ENCODE data around the gene TEX2.
A peak's percentile ranks its signal among the peaks of the same experiment; 100 is the strongest.

TEX2 gene

DNA sequence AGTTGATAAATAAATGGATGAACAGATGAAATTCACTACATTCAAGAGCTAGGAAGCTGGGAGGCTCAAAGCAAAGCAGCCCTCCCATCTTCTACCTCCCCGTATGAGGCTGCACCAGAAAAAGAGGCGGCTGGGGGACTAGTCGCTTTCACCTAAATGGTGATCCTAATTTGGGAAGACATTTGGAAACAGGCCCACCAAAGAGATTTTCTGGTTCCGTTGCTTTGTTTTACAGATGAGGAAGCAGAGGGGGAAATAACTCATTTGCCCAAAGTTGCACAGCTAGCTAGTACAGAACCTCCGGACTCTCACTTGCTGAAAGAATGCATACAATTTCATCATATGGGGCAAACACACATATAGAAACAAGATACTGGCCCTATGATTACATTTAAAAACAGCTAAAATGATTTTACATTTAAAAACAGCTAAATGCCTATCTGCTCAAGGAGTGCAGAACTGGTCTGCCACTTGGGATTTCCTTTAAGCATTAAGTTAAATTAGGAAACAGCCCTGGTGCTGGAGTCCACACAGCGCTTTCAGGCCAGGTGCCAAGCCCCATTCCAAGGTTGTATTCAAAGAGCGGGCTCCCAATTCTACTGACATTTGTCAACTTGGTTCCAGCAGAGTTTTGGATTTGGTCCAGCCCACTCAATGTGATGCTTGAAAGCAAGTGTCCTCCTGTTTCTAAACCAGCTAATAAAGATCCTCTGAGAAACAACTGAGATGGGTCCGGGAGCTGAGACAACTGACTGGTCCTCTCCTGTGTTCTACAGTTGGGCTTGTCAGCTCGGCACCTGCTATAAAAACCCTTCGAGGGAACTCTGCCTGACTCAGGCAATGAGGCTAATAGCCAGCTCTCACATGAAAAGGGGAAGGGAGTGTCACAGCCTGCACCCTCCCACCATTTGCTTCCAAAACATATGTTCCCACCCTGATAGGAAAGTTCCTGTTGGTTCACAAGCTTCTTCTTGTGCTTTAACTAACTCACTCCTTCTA lies 144.8 kb downstream of the TEX2 start:
- DNase-seq (ENCODE audit: low spot score): no peak

DNA sequence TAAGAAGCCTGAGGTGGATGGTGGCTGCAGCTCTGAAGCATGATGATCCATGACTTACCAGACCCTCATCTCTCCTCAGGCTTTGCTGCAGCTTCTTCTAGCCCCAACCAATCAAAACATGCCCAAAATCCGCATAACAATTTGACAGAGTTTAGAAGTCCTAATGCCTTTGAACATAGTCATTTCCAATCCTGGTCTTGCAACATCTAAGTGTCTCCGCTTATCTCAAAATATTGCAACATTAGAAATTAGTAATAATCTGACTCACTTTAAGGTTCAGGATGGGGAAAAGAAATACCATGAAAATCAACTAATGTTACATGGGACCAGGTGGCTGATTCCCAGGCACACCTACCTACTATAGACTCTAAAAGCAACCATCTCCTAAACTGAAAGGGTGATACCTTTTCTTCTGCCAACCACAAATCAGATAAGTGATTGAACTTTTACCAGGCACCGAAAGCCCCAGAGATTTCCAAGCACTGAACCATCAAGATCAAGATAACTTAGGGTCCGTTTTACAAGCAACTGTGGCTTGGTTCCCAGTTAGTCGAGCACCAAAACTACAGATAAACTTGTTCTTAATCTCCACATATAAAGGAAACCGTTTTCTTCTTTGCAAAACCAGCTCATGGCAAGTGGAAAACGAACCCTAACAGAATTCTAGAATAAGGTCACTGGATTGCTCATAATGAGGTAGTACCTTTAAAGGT lies 147.1 kb downstream of the TEX2 start:
- DNase-seq (ENCODE audit: low spot score): peak; percentile 53

DNA sequence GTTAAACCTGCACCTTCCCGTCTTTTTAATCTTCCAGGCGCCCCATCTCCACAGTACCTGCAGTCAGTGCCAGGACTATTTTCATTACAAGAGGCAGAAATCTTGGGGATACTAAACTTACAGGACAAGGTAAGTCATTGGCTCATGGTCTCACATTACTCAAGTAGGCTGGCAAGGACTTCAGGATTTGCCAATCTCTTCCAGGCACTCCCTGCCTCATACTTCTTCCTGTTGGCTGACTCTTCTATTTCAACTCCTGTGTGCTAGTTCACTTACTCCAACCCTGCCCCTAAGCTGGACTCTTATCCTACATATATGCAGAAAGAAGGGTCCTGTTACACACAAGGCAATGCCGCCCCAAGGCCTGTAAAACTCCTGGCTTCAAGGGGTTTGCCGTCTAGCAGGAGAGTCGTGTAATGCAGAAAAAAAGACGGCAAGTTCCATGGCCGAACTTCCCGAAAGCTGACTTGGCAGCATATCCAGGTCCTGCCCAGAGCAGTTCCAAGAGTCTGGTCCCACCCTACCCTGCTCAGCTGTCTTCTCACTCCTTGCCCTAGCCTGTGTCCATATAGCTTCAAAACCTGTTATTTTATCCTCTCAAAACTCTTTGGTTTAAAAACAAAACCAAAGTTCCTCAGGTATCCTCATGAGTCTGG lies 147.9 kb downstream of the TEX2 start:
- no peak for DNase-seq (ENCODE audit: low spot score)

DNA sequence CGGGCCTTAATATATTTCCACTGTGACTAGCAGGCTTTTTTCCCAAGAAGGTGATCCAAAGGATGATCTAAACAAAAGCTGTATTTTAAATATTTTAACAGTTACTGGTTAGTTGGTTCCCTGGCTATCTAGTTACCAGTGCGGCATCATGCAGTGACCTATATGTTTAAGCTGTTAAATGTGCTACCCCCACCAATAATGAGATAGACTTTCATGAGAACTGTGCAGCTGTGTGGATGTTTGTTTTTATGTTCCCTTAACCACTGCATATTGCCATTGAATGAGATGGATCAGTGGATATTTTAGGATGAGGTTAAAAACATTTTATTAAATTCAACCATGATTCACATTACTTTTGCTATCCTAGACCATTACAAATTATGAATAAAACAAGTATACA lies 150.1 kb downstream of the TEX2 start:
- no peak for DNase-seq (ENCODE audit: low spot score)

DNA sequence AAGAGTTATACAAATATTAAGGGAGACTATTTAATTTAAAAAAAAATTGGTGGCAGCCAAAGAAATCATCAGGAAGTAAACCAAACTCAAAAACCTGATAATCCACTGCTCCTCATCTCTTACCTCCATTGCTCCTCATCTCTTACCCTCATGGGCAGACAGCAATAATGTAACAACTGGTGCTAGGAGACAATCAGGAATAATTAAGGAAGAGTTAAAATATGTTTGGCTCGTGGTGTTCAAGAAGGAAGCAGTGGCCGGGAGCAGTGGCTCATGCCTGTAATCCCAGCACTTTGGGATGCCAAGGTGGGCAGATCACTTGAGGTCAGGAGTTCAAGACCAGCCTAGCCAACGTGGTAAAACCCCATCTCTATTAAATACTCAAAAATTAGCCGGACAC lies 151.2 kb downstream of the TEX2 start:
- DNase-seq (ENCODE audit: low spot score): no peak

DNA sequence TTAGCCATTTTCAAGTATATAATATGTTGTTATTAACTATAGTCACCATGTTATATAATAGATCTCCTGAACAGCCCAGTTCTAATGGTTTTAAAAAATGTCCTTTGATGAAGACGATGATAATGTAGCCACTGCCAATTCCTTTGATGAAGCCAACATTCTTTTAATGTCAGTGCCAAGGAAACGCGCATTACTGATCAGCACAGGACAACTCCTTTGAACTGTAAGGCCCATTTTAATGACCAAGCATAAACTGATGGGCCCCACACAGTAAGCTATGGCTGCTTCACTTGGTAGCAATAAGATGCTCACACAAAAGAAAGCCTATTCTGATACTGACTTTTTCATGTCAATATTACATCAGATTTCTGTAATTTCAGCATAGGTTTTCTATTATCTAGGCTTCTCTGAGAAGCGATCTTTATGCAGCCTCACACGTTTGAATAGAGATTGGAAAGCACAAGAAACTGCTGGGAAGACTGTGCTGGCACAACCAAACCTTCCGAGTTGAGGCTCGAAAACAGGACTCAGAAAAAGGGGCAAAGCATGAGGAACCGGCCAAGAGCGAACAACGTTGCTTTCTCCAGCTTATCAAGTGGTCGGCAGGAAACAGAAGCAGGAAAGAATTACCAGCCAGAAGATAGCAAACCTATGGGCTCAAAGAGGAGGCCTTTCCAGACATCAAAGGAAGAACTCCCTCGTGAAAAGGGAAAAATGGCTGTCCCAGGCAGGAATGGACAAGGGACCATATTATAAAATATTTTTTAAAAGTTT lies 152.5 kb downstream of the TEX2 start:
- no peak for DNase-seq (ENCODE audit: low spot score)

DNA sequence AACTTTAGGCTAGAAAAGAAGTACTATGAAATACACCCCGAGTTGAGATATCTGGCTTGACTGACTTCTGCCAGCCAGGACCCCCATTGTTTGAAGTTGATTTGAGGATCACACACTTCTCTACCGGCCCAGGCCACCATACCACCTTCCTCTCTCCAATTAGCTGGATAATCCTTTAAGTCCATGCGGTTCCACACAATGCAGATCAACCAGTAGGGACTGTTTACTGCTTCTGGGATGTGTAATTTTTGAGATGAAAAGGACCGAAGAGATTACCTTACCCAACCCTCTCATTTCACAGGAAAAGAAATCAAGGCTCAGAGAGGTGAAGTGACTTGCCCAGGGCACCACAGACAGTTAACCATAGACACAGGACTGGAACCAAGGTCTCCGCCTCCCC lies 153.7 kb downstream of the TEX2 start:
- no peak for DNase-seq (ENCODE audit: low spot score)

DNA sequence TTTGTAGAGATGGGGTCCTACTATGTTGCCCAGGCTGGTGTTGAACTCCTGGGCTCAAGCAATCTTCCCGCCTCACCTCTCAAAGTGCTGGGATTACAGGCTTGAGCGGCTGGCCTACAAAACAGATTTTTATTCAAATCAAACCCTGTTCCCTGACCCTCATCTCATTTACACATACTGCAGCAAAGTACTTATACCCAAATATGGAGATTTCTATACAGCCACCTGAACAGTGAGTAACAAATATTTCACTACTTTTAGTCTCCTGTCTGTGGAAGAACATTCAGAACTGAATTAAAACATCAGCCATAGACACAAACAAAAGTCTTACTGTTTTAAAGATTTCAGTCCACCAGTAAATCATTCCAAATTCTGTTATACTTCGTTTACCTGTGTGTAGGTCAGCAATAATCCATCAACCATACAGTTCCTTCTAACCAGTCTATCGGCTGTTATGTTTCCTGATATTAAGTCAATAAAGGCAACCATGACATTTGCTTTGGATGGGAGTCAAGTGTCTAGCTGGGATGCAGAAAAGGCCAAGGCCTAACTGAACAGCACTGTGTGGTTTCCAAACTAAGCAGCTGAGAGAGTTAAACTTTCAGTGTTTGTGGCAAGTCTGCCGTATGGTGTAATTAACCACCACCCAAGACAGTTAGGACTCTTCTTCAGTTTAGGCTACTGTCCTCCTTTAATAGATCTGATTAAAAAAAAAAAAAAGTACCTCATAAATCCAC lies 155.4 kb downstream of the TEX2 start:
- DNase-seq (ENCODE audit: low spot score): no peak

DNA sequence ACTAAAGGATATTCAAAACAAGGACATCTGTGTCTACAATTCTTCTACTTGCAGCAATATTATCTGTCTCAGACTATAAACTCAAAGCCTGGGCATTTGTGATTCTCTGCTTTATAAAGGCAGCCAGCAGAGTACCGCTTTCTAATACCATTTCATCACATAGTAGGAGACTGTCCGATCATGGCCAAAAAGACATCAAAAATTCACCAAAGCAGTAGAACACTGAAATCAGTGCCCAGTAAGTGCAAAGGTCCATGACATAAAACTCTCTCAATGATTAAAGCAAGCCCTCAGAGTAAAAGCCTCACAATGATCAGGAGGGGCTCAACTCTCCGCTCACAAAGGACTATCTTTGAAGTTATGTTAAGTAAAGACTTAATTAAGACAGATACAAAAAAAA lies 156.1 kb downstream of the TEX2 start:
- no peak for DNase-seq (ENCODE audit: low spot score)

DNA sequence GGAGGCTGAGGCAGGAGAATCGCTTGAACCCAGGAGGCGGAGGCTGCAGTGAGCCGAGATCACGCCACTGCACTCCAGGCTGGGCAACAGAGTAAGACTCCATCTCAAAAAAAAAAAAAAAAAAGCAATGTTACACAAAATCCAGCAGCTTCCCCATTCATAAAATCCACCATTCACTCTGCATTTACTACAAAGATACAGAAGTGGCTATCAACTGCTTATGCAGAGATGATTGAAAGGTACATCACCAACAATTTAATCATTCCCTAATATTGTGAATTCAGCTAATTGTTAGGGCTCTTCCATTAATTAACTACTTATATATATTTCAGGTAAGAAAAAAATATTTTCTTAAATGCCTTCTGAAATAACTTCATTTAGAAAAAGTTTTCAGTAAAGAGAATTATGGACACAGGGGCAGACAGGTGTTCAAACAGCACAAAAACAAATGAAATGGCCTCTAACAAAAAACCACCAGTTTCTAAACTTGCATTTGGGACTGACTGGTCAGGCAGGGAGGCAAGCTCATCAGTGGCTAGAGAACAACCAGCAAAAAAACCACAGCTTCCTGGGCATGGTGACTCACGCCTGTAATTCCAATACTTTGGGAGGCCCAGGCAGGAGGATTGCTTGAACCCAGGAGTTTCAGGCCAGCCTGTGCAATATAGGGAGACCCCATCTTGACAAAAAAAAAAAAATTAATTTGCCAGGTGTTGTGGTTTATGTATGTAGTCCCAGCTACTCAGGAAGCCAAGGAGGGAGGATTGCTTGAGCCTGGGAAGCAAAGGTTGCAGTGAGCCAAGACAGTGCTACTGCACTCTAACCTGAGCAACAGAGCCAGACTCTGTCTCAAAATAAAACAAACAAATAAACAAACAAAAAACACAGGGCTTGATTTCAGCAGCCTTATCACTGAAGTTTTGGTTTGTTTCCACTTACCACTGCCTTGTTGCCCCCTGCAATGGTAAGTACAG lies 159.4 kb downstream of the TEX2 start:
- peak; percentile 28 for DNase-seq (ENCODE audit: low spot score)

DNA sequence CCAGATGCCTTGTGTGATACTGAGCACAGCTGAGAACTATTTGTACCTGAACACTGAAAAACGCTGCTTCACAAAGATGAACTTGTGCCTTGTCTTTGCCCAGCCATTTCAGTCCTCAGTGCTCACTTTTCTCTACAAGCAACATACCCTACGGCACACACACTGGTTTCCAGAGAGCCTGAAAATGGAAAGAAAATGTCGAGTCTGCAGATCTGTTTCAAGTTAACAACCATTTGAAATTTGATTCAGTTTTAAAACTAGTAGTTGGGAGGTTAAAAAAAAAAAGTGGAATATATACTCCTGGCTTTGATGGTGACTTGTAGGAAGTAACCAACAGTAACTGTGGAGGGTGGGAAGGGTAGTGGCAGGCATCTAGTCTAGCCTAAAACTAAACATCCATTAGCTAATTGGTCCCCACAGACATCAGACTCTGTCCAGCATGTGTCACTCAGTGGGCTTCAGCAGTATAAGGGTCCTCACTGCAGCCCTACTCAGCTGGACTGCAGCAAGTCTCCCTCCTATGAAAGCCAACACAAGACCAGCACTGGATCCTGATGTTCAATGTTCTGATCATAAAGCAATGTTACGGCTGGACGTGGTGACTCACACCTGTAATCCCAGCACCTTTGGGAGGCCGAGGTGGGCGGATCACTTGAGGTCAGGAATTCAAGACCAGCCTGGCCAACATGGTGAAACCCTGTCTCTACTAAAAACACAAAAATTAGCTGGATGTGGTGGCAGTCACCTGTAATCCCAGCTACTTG lies 160.3 kb downstream of the TEX2 start:
- DNase-seq (ENCODE audit: low spot score): no peak

DNA sequence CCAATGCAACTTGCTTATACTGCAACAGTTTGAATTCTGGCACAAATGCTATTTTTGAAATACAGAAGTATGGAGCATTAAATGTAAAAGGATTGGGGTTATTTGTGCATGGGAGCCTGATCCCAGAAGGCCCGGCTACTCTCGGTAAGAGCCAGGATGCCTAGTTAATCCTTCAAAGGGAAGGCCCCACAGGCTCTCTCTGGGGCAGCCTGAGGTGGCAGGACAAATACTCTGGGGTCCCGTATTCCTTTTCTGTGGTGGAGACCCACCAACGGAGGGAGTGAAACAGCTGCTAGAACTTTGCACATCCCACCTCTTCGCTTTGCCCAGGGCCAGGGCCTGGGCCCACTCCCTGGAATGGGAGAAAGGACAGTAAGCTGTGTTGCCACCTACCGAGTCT lies 163.5 kb downstream of the TEX2 start:
- no peak for DNase-seq (ENCODE audit: low spot score)

Data from activated CD4-positive, alpha-beta T cell treated with anti-CD3 and anti-CD28 coated beads, Interleukin-2, Interleukin-4, amounts not matched to agents 100 ng/mL and 50 ng/mL, durations not matched to agents 16 hours and 8 hours (primary cell).